ENCODE results near the gene MC2R. TPM values are rescaled to one million over a fixed set of nuclear protein-coding genes. Genes with fewer than 3 reads are reported as not detected.

MC2R gene
- total and polyA plus RNA-seq, 2 experiments from 2014 or later: not detected

DNA sequence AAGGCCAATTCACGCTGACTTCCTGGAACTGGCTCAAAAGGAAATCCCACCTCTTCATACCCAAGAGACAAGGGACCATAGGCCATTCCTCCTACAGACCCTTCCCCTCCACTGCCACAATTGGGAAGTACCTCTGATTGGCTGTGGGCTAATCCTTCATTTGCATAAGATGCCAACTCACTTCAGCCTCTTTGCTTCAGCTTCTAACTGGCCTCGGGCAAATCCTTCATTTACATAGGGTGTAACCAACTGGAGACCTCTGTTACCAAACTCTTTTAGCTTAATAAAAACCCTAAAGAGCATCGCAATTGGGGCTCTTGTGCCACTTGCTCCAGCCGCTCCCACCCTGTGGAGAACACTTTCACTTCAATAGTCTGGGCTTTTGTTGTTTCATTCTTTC lies 38.2 kb downstream of the MC2R start:
- Histone ChIP-seq H3K4me3 (no peak overlapping the region), H3K36me3 (ENCODE audit: low read depth) (no peaks in the 10 kb centered on the region), H3F3A (ENCODE audit: insufficient read depth) (no peaks in the 10 kb centered on the region), H3K27me3 (replicated peaks; ENCODE audit: insufficient read depth) (no peaks in the 10 kb centered on the region), H2AFZ (no peak overlapping the region), H3K79me2 (ENCODE audit: insufficient read depth) (no peaks in the 10 kb centered on the region), H3K9me2 (ENCODE audit: insufficient read depth) (no peaks in the 10 kb centered on the region), H4K20me1 (ENCODE audit: insufficient read depth) (no peaks in the 10 kb centered on the region), H3K27ac (no peak overlapping the region), H3K4me1 (ENCODE audit: insufficient read depth) (no peaks in the 10 kb centered on the region), H3K9me3 (ENCODE audit: low read depth) (no peaks in the 10 kb centered on the region), H3K9ac (no peak overlapping the region), H3K4me2 (ENCODE audit: unreplicated experiment) (no peak overlapping the region)
- no peak for DNase-seq
- no peak for TF ChIP-seq EZH2phosphoT487 (IDR thresholded peaks at IDR 0.05; ENCODE audit: insufficient read depth, low read depth)
- TF ChIP-seq EZH2 (IDR thresholded peaks at IDR 0.05; ENCODE audit: insufficient read depth, poor library complexity, severe bottlenecking): no peak
- WGBS, 2 experiments (ENCODE audit: low coverage in 1 of 2, low lambda C conversion rate in 2 of 2, missing lambda C conversion rate in 2 of 2): 39 to 45% methylated on average over 4 of the region's 4 CpGs
- in situ Hi-C loops (cut with MboI): no loop called here

DNA sequence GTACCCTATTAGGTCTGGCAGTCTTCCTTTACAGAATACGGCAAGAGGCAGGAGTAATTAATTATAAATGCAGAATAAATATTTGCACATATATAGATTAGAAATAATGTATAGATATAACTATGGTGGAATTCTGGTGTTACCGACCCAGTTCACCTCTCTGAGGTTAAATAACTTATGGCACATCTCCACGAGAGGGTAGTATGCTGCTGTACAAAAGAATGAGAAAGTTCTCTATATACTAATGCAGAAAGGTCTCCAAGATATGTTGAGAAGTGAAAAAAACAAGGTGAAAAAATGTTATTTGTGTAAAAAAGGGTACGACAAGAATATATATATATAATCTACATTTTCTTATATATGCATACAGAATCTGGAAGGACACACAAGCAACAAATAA lies 40.8 kb downstream of the MC2R start:
- no peaks in the 10 kb centered on the region for H3K4me1 ChIP-seq (ENCODE audit: insufficient read depth)
- 25 to 27% methylated on average over 4 of the region's 4 CpGs for WGBS, 2 experiments (ENCODE audit: low coverage in 1 of 2, low lambda C conversion rate in 2 of 2, missing lambda C conversion rate in 2 of 2)
- H3K27ac ChIP-seq: no peak overlapping the region
- no peak overlapping the region for H2AFZ ChIP-seq
- no peaks in the 10 kb centered on the region for H3F3A ChIP-seq (ENCODE audit: insufficient read depth)
- no peak overlapping the region for H3K9ac ChIP-seq
- no peak overlapping the region for H3K4me2 ChIP-seq (ENCODE audit: unreplicated experiment)
- H3K9me3 ChIP-seq (ENCODE audit: low read depth): no peaks in the 10 kb centered on the region
- DNase-seq: no peak
- TF ChIP-seq EZH2phosphoT487 (IDR thresholded peaks at IDR 0.05; ENCODE audit: insufficient read depth, low read depth) (no peak), EZH2 (IDR thresholded peaks at IDR 0.05; ENCODE audit: insufficient read depth, poor library complexity, severe bottlenecking) (no peak)
- in situ Hi-C loops (cut with MboI): loop anchor here (25.0 kb wide), 1 partner anchor 112 kb away; no protein-coding TSS in a partner anchor
- peaks cover 2% of the 10 kb centered on the region; the same call in 1 of the 2 replicates for H3K27me3 ChIP-seq (replicated peaks; ENCODE audit: insufficient read depth)
- H4K20me1 ChIP-seq (ENCODE audit: insufficient read depth): no peaks in the 10 kb centered on the region
- no peak overlapping the region for H3K4me3 ChIP-seq
- no peaks in the 10 kb centered on the region for H3K36me3 ChIP-seq (ENCODE audit: low read depth)
- no peaks in the 10 kb centered on the region for H3K79me2 ChIP-seq (ENCODE audit: insufficient read depth)
- no peaks in the 10 kb centered on the region for H3K9me2 ChIP-seq (ENCODE audit: insufficient read depth)

DNA sequence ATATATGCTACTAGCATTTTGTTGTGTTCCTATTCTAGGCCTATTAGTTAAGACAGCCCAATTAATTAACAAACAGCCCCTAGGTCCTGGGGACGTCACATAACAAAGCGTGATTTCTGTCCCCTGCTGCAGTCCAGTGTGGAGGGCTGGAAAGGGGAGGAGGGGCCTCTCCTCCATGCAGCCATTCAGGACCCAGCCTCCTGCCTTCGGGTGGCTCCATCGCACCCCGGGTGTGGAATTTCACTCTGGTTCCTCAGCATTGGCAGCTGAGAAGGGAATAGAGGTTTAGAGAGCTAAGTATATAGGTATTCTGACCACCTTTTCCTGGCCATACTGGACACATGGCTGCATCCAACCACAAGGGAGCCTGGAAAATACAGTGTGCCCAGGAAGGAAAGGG lies 42.4 kb downstream of the MC2R start:
- H3K4me3 ChIP-seq: no peak overlapping the region
- no peaks in the 10 kb centered on the region for H4K20me1 ChIP-seq (ENCODE audit: insufficient read depth)
- in situ Hi-C loops (cut with MboI): loop anchor here (25.0 kb wide), 1 partner anchor 111 kb away; no protein-coding TSS in a partner anchor
- no peaks in the 10 kb centered on the region for H3K9me2 ChIP-seq (ENCODE audit: insufficient read depth)
- no peak overlapping the region for H2AFZ ChIP-seq
- 29 to 35% methylated on average over 5 of the region's 5 CpGs for WGBS, 2 experiments (ENCODE audit: low coverage in 1 of 2, low lambda C conversion rate in 2 of 2, missing lambda C conversion rate in 2 of 2)
- TF ChIP-seq EZH2phosphoT487 (IDR thresholded peaks at IDR 0.05; ENCODE audit: insufficient read depth, low read depth): no peak
- TF ChIP-seq EZH2 (IDR thresholded peaks at IDR 0.05; ENCODE audit: insufficient read depth, poor library complexity, severe bottlenecking): no peak
- H3K9me3 ChIP-seq (ENCODE audit: low read depth): no peaks in the 10 kb centered on the region
- no peaks in the 10 kb centered on the region for H3K36me3 ChIP-seq (ENCODE audit: low read depth)
- H3K9ac ChIP-seq: no peak overlapping the region
- no peak overlapping the region for H3K4me2 ChIP-seq (ENCODE audit: unreplicated experiment)
- no peak for DNase-seq
- no peaks in the 10 kb centered on the region for H3K4me1 ChIP-seq (ENCODE audit: insufficient read depth)
- H3K27ac ChIP-seq: no peak overlapping the region
- H3K79me2 ChIP-seq (ENCODE audit: insufficient read depth): no peaks in the 10 kb centered on the region
- H3K27me3 ChIP-seq (replicated peaks; ENCODE audit: insufficient read depth): peaks cover 10% of the 10 kb centered on the region
- H3F3A ChIP-seq (ENCODE audit: insufficient read depth): no peaks in the 10 kb centered on the region

DNA sequence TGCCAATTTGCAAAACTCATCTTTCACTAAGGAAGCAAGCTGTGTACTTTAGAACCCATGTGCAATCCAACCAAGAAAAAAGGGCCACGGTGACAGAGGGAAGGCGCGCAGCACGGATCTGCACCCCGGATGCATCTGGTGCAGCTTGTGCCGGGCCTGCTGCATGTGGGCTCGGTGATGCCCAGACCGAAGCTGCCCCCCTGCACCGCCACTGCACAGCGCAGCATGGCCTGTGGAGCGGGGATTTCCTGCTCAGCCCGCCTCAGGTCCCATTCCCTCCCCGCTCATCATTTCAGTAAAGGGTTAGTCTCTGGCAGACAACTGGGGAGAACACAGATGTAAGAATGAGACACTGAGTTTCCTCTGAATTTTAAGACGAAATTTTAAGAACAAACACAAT lies 43.0 kb downstream of the MC2R start:
- Histone ChIP-seq H3K4me2 (ENCODE audit: unreplicated experiment) (no peak overlapping the region), H4K20me1 (ENCODE audit: insufficient read depth) (no peaks in the 10 kb centered on the region), H3K27me3 (replicated peaks; ENCODE audit: insufficient read depth) (peaks cover 14% of the 10 kb centered on the region), H3K36me3 (ENCODE audit: low read depth) (no peaks in the 10 kb centered on the region), H3K27ac (no peak overlapping the region), H3K9me2 (ENCODE audit: insufficient read depth) (no peaks in the 10 kb centered on the region), H3K9ac (no peak overlapping the region), H3F3A (ENCODE audit: insufficient read depth) (no peaks in the 10 kb centered on the region), H3K79me2 (ENCODE audit: insufficient read depth) (no peaks in the 10 kb centered on the region), H3K9me3 (ENCODE audit: low read depth) (no peaks in the 10 kb centered on the region), H2AFZ (no peak overlapping the region), H3K4me1 (ENCODE audit: insufficient read depth) (no peaks in the 10 kb centered on the region), H3K4me3 (no peak overlapping the region)
- 60 to 66% methylated on average over 14 of the region's 14 CpGs for WGBS, 2 experiments (ENCODE audit: low coverage in 1 of 2, low lambda C conversion rate in 2 of 2, missing lambda C conversion rate in 2 of 2)
- DNase-seq: no peak
- TF ChIP-seq EZH2 (IDR thresholded peaks at IDR 0.05; ENCODE audit: insufficient read depth, poor library complexity, severe bottlenecking): no peak
- TF ChIP-seq EZH2phosphoT487 (IDR thresholded peaks at IDR 0.05; ENCODE audit: insufficient read depth, low read depth): no peak
- in situ Hi-C loops (cut with MboI): loop anchor here (25.0 kb wide), 1 partner anchor 110 kb away; no protein-coding TSS in a partner anchor

DNA sequence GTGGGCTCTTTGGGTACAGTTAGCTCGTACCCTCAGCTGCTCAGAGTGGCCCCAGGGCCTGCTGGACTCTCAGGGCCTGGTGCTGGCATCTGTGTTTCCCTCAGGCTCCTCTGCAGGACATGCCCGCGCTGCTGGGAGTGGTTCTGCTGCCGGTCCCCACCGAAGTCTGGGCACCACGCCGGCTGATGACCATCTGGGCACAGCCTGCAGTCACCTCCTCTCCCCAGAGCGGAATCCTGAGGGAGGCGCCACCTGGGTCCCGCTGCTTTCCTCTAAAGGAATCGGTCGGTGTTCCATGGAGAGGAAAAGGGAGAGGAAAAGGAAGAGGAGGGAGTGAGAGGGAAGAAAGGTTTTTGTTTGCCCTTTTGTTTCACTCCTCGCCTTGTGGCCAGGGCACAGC lies 43.6 kb downstream of the MC2R start:
- Histone ChIP-seq H4K20me1 (ENCODE audit: insufficient read depth) (no peaks in the 10 kb centered on the region), H3K9me3 (ENCODE audit: low read depth) (no peaks in the 10 kb centered on the region), H3K4me1 (ENCODE audit: insufficient read depth) (no peaks in the 10 kb centered on the region), H3K27me3 (replicated peaks; ENCODE audit: insufficient read depth) (peaks cover 14% of the 10 kb centered on the region), H2AFZ (no peak overlapping the region), H3K4me2 (ENCODE audit: unreplicated experiment) (no peak overlapping the region), H3K9me2 (ENCODE audit: insufficient read depth) (no peaks in the 10 kb centered on the region), H3K36me3 (ENCODE audit: low read depth) (no peaks in the 10 kb centered on the region), H3F3A (ENCODE audit: insufficient read depth) (no peaks in the 10 kb centered on the region), H3K27ac (no peak overlapping the region), H3K4me3 (no peak overlapping the region), H3K9ac (no peak overlapping the region), H3K79me2 (ENCODE audit: insufficient read depth) (no peaks in the 10 kb centered on the region)
- DNase-seq: no peak
- 31 to 47% methylated on average over 12 to 13 of the region's 13 CpGs for WGBS, 2 experiments (ENCODE audit: low coverage in 1 of 2, low lambda C conversion rate in 2 of 2, missing lambda C conversion rate in 2 of 2)
- in situ Hi-C loops (cut with MboI): loop anchor here (25.0 kb wide), 1 partner anchor 109 kb away; no protein-coding TSS in a partner anchor
- no peak for TF ChIP-seq EZH2 (IDR thresholded peaks at IDR 0.05; ENCODE audit: insufficient read depth, poor library complexity, severe bottlenecking)
